Hematopoietic multipotent progenitor cell treated with erythropoietin and hydrocortisone succinate and interleukin-3 and kit ligand, for 8 days (in vitro differentiated cells): Measurements from ENCODE around the gene FGF14.
A peak's percentile ranks its signal among the peaks of the same experiment; 100 is the strongest.

ENCODE experiments used
- DNase-seq: peaks from one replicate; pipeline ENCODE4 v3.0.0-alpha.2; 2015

FGF14 gene

DNA sequence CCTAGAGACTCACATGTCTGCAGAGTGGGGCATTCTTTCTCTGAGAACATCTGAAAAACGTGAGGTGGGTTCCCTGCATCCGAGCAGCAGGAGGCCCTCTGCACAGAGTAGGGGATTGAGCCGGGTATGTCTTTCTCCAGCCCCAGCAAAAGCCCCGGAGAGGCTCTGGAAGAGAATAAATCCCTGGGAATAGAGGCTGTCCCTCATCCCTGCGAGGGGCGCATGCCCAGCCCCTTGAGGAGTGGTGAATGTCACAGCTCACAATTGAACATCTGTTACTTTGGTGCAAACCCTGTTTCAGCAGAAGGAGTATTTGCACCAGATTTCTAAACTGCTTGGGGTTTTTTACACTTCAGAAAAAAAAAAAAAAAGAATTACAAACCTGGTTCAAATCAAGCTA, 164.6 kb downstream of the FGF14 start:
- DNase-seq, result no peak

DNA sequence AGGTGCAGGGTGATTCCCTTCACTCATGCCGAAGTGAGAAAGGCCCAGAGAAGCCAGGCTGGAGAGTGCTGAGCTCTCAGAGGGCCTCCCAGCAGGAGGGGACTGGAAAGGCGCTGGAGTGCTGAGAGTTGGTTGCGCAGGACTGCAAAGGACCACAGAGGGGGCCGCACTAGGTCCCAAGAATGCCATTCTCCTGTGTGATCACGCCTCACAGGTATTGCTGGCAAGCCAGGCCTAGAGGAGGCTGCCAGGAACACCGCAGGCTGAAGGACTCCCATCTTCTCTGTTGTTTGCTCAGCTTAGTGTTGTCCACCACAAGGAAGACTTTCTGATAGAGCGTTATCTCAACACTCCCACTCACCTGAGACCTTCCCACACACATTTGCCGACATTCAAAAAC, 165.0 kb downstream of the FGF14 start:
- no peak for DNase-seq

DNA sequence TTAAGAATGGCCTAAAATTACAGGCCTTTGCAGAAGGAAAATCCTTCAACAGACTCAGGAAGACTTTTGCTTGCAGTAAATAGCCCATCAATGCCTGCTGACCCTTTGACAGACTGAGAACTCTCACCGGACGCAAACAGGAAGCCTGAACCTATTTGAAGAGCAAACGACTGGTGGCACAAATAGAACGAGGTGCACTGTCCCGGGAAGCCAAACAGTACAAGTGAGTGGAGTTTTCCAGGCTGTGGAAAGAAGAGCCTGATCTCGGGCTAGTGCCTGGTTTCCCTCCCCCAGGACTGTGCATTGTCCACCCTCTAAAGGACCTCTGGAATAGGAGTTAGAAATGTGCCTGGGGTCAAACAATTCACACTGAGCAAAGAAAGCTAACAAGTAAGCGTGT, 165.5 kb downstream of the FGF14 start:
- DNase-seq, result no peak

DNA sequence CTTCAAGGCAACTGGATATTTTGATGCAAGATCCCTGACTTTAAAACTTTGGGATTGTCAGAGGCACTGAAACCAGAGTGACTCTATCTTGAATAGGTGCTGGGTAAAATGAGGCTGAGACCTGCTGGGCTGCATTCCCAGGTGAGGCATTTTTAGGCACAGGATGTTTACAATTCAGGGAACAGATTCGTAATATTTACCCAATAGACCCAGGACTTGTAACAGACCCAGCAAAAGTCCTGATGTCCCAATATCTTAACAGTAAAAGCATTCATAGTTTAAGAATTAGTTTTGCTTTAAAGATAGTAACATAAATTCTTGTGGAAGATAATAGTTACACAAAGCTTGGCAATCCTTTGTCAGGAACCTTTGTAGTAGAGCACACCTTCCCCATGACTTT, 166.2 kb downstream of the FGF14 start:
- DNase-seq, result no peak

DNA sequence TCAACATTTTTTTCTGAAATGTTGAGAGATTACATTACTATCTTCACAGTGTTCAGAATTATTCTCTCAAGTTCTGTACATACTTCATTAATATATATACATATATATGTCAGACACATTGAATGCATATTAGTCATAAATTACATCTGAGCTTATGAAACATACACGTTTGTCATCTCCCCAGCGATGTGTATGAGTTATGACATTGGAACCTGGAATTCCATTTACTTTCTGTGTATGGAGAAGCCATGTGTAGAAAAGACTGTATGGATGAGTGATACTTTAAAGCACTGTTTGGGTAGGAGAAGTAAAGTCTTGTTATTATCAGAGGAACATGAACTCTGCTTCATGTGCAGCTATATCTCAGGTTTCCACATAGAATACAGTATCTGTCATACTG, 167.2 kb downstream of the FGF14 start:
- no peak for DNase-seq

DNA sequence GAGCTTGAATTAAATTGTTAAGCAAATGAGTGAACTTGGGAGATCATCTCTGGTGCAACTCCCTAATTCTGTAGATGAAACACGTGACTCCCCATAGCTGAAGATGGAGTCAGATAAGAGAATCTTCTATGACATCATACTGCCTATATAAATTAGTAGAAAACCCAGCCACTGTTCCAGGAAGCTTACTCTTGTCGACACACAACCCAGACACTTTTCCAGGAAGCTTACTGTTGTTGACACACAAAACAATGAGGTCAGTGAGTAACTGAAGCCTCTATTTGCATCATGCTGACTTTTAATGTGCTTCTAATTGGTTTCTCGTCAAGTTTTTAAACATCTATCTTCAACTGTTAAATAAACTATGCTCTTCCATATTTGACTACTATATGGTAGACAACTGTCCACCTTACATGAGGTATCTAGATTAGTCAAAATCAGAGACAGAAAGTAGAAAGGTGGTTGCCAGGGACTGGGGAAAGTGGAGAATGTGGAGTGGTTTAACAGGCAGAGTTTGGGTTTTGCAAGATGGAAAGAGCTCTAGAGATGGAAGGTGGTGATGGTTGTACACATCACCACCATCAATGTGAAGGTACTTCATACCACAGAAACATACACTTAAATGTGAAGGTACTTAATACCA, 168.2 kb downstream of the FGF14 start:
- no peak for DNase-seq

DNA sequence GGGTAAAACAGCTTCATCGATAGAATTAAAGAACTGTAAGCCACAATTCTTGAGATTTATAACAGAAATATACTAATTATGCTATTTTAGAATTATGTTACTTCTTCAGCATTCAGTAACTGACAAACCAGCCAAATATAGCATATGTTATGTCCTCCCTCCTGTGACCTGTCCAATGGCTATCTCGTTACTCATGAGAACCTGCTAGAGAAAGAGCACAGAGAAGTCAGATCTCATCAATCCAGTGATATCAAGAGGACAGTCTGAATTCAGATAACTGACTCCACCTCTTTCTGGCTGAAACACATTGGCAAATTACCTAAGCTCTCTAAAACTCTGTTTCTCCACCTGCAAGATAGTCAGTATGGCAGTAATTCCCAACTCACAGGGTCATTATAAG, 170.4 kb downstream of the FGF14 start:
- DNase-seq, result no peak

DNA sequence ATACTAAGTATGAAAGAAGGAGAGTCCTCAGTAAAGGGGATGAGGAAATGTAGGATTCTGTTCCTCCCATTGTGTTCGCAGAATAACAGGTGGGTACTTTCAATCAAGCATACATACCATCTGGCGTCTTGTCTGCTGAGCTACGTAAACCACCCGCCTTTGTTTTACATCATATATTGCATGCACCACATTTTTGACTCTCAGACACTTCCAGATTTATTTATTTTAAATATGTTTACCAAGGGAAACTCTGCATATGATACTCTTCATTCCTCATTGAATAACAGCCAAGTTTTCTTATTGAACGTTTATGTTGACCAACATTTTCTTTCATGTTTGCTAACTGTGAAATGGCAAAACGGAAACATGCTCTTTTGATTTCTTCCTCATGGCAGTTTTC, 174.1 kb downstream of the FGF14 start:
- DNase-seq, result no peak

DNA sequence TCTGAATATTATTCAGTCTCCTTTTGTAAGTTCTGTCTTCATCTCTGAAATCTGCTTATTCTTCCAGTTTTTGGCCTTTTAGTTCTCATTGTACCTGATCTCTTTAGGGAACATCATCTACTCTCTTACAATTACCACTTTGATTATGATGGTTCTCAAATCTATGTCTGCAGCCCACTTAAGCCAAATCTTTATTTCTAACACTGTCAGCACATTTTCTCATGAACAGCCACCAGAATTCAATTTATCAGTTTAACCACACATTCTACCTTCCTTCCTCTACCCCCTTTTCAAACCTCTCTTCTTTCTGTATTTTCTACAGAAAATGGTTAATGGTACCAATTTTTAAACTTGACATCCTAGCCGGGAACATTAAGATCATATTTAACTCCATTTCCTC, 175.3 kb downstream of the FGF14 start:
- DNase-seq, result no peak

DNA sequence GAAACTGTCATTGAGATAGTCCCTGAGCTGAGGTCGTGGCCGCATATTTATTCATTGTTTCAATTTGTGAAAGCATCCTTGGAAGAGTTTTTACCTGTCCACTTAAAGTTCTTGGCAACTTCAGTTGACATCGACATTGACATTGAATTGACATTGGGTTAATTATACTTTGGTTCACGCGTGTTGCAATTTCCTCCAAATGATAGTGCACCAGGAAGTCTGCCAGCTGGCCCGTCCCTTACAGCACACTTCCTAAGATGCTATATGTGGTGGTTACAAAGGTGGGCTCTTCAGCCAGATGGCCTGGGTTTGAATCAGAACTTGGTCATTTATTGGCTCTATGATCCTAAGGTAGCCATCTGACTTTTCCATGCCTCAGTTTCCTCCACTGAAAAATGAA, 176.0 kb downstream of the FGF14 start:
- DNase-seq, result no peak

DNA sequence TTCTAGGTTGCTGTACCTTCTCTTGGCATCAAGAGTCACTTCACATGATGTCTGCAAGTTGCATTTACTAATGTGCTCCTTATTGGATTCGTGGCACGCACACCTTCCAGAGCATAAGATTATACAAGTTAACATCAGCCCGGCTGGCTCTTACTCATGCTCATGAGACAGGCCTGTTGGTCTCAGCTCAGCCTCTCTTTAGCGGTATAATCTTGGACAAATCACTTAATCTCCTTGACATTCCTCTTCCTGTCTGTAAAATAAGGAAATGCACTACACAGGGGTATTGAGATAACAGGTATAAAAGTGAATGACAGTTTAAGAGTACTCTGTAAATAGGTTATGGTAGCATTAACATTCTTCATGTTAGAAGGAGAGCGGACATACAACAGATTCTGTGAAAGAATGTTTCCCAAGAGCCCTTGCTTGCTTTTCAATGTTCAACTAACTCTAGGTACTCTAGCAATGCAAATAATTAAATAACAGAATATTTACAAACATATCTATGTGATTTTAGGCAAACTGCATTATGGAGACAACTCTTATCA, 181.1 kb downstream of the FGF14 start:
- DNase-seq, result no peak

DNA sequence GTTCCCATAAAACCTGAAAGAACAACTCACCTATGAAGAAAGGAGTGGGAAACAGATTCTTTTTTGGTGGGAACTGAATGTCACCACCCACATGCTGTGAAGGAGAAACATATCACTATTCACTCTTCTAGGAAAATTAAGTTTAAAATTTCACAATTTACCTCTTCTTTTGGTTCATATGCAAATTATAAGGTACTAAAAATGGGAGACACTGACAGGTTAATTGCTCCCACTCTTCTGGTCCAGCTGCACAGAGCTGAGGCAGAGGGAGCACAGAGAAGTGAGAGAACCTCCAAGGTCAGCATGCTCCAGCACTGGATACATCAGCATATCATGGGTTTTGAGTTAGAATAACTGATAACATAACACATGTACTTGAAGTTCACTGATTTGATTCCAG, 186.9 kb downstream of the FGF14 start:
- DNase-seq, result no peak

DNA sequence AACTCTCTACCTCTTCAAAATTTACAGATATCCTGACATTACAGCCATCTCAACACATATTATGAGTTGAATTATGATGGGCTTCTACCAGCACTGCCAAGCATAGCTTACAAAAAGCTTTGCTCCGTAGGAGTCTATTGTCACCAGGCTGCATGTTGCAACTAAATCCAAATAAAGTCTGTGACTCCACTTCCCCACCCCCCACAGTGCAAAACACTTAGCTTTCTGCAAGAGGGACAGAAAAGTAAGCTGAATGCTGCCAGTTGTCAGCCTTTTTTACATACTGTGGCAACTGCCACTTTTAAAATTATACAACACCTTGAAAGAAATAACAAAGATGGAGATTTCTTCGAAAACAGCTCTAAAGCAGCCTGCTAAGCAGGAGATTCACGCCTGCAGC, 189.1 kb downstream of the FGF14 start:
- no peak for DNase-seq

DNA sequence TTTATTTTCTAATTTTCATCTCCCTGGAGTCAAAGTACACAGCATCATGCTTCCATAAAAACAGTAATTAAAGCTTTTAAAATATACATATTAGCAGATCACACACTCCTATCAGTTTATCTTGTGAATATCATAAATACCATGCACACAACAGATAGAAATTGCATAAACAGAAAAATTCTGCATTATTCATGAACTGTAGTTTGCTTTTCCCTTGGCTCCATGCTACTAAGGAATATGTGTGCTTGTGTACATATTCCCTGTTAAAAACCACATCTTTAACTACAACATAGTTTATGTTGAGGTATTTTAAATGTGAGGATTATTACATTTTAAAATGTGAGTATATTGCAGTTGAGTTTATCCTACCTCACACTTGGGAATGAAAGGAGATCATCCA, 193.5 kb downstream of the FGF14 start:
- DNase-seq, result no peak

DNA sequence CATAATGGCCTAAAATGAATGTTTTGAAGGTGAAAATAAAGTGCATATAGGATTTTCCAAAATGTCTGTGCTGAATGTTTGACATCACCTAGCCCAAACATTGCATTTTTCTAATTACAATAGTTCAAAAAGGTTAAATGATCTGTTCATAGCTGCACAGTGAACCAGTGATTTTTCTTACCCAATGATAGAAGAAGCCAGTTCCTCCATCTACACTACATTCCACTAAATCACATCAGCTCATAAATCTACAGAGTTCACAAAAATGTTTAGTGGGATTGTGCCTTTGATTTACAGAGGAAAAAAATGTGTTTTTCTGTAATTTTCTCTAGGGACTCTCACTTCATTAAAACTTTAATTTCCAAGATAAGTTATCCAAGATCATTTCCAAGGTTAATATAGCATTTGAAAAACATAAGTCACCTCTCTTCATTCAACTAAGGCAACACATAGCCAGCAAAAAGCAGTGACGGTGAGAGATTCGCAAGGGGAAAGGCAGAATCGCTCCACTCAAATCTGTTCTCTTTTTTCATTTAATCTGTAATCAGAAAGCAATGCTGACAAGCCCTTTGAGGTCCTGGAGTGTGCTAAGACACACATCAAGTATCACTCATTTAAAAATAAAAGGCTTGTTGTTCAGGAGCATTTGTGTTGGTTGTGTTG, 194.0 kb downstream of the FGF14 start:
- DNase-seq, result no peak

DNA sequence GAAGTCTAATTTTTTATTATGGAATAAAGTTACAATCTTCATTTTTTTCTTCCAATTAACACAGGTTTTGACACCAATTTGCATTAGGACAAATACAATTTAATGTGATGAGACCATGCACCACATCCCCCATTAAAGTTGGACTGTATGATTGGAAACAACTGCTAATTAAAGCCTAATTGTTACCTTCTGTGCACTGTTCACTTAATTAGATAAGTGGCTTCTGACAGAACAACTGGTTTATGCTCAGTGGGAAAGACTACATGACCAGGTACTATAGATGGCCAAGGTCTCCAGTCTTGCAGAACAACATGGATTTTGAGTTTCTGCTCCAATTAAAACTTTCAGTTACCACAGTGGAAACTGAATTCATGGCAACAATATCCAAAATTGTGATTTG, 198.1 kb downstream of the FGF14 start:
- DNase-seq, result no peak

DNA sequence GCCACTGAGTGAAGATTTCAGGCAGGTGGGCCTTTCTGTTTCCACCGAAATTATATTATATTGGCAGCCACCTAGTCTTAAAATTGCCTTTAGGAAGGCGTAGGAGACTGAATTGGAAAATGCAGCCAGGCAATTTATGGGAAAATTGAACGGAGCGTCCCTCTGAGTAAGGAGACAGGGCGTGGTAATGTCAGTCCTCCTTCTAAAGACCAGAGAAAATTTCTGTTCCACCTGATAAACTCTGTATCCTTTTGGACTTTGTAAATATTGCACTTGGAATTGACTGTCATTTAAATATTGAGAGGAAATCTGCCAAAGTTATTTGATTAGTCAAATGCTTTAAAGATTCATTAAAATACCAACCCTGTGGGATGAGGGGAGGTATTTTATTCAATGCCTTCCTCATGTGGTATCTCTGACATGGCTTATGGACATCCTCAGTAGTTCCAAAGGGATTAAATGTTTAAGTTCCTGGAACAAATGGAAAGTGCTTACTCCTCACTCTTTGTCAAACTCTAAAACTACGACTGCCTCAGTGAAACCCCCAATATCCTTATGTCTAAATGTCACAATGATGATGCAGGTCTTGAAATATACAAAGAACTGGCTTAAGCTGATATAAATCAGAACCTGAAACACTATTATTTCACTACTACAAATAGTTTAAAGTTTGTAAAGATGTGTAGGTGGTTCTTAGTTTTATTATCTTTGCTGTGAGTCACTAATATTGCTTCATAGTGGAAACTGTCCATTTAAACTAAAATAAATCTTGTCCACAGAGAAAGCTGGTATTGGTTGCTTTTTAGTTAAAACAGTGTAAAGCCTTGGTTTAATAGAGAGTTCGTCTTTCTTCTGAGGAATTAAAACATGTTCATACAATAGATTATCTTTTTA, 203.2 kb downstream of the FGF14 start:
- DNase-seq, result no peak

DNA sequence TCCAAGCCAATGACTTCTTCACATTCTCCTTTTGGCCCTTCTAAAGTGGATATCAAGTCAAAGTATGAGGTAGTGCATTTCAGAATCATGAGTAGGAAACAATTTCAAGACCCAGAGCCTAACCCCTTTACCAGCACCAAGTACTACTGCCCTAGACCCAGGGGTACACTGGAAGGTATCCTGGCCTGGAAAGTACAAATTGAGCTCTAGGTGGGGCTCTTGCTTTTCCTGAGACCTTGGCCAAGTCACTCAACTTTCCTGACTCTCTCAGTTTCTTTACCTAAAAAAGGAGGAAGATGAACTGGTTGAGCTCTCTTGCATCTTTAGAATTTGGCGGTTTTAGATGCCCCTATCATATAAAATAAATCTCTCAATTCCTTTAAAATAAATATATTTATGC, 204.7 kb downstream of the FGF14 start:
- DNase-seq, result peak; percentile 3

DNA sequence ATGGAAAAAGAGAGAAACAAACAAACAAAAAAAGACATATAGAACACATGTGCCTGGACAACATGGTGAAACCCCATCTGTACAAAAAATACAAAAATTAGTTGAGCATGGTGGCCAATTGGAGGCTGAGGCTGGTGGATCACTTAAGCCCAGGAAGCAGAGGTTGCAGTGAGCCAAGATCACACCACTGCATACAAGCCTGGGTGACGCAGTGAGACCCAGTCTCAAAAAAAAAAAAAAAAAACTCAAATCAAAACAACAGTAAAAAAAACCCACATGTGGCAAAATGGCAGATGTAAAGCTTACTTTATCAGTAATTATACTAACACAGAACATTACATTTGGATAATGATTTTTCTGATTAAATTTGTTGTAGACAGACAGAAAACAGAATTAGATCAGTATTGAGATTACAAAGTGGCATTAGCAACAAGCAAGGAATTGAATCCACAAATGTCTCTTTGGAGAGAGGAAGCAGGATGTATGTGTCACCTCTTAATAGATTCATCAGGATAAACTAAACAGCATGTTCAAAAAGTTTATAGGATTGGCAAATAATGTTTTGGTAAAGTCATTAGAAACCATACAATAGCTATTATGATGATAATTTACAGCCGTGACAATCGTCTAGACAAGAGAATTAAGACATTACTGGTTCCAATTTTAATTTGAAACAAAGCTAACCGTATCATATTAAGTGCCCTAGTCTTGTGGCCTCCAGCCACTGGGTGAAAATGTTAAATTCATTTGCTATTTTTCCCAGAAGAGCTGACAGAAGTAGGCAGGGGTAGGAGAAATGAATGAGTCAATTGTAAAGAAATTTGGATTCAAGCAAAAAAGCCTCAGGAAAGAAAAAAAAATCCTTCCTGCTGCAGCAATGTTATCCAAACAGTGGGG, 206.0 kb downstream of the FGF14 start:
- no peak for DNase-seq

DNA sequence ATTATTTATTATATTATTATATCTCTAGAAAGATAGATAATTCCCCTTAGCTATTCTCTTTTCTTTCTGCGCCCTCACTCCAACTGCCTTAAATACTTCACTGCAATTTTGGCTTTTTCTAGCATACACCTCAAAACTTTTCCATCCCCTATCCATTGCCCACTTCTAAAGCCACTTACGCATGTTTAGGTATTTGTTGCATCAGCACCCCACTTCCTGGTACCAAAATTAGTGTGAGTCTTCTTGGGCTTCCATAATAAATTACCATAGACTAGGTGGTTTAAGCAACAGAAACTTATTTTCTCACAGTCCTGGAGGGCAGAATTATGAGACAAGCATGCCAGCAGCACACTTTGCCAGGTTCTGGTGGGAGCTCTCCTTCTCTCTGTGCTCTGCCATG, 209.0 kb downstream of the FGF14 start:
- DNase-seq, result no peak

DNA sequence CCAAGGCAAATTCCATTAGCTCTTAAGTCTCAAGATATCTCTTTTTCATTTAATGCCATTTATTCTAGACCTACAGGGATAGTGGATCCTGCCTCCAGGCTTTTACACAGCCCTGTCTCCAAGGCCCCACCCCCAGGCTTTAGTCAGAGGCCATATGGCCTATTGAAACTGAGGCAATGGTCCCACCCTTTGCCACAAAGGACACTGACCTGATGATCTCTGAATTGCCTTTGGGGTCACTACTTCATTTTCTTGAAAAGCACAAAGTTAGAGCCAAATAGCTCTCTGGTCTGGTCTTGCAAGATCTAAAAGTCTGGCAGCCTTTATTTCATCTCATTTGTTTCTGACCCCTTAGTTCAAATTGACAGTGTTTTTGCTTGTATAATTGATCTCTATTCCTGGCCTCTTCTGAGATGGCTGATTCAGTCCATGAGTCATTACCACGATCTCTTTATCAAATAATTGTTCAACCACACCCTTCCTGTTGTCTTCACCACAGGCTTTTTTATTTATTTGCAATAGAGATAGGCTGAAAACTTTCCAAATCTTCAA, 209.8 kb downstream of the FGF14 start:
- DNase-seq, result peak; percentile 54

DNA sequence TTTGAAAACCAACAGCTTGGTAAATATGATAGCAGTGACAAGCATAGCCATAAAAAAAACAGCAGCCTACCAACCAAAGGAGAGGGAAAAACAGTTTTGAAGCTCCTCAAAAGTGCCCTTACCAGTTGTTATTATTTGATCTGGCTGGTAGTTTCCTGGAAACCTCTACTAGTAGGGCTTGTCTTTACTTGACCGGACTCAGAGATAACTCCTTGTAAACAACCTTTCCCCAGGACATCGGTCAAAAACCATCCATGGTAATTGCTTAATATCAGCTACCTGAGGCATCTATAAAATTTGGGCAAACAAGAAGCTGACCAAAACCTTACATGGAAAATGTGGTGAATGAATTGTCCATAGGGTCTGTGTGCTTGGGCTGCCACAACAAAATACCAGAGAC, 210.9 kb downstream of the FGF14 start:
- DNase-seq, result no peak
